Naive B cell (primary cell): Measurements from ENCODE around the gene IL1RAPL1. TPM values are rescaled to one million over a fixed set of nuclear protein-coding genes. Genes with fewer than 3 reads are reported as not detected.

Experiments
- ATAC-seq, 2 donors: fragments of 150-1000 bp; cut with Tn5 transposase; 2 replicates each; pipeline ENCODE4 v1.10.0; 2021; ENCODE audit warnings: low read depth in 2 of 2, mild to moderate bottlenecking in 2 of 2, moderate library complexity in 2 of 2
- DNase-seq: peaks from one replicate; pipeline ENCODE4 v3.0.0; 2022
- H3K27ac Mint-ChIP-seq, 6 donors: one replicate each; pipeline ENCODE4 v1.8.0; 2020 to 2022; ENCODE audit warnings: mild to moderate bottlenecking in 6 of 6, mixed read lengths in 6 of 6, moderate library complexity in 5 of 6, inconsistent platforms in 2 of 6
- H3K27me3 Mint-ChIP-seq, 3 donors: one replicate each; pipeline ENCODE4 v1.8.0; 2021 to 2022; ENCODE audit warnings: mixed read lengths in 3 of 3, mild to moderate bottlenecking in 1 of 3
- H3K36me3 Mint-ChIP-seq, 2 donors: one replicate each; pipeline ENCODE4 v1.8.0; 2020 to 2022; ENCODE audit warnings: mixed read lengths in 2 of 2, inconsistent platforms in 1 of 2, mild to moderate bottlenecking in 1 of 2
- H3K4me1 Mint-ChIP-seq, 3 donors: one replicate each; pipeline ENCODE4 v1.8.0; 2020 to 2022; ENCODE audit warnings: mixed read lengths in 3 of 3, inconsistent platforms in 1 of 3, mild to moderate bottlenecking in 1 of 3, moderate library complexity in 1 of 3
- H3K4me3 Mint-ChIP-seq, 8 donors: one replicate each; pipeline ENCODE4 v1.8.0; 2020 to 2022; ENCODE audit warnings: mild to moderate bottlenecking in 8 of 8, mixed read lengths in 8 of 8, moderate library complexity in 8 of 8, inconsistent platforms in 2 of 8
- H3K9me3 Mint-ChIP-seq, 7 donors: one replicate each; pipeline ENCODE4 v1.8.0; 2020 to 2022; ENCODE audit warnings: mixed read lengths in 7 of 7, mild to moderate bottlenecking in 5 of 7, inconsistent platforms in 2 of 7, moderate library complexity in 1 of 7
- polyA plus RNA-seq, 6 donors: library from polyadenylated mRNA; unstranded; fragments of 300-500 nt; fragmentation: Illumina TruSeq; gene quantifications; one replicate each; pipeline ENCODE4 v1.2.3, GENCODE V29; 2021; ENCODE audit warnings: low read depth in 6 of 6

Gene IL1RAPL1
- polyA plus RNA-seq, 6 donors from 2014 or later, result not detected

DNA sequence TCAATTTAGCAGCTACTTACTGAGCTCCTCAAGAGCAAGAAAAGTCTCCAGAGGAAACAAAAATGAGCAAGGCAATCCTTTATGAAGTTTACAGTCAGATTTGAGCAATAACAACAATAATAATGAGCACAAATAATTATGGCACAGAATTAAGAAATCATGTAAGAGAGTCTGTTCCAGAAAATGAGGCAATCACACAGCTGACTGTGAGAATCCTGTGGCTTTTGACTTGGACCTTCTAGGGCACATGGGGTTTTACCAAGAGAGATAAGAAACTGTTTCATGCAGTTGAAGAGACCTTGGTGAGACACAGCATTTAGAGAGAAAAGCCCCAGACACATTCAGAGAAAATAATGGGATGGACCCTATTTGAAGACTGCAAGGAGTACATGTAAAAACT lies 1265.5 kb downstream of the IL1RAPL1 start:
- Mint-ChIP-seq H3K27ac (no peak overlapping the region), H3K36me3 (no peaks in the 10 kb centered on the region), H3K4me3 (no peak overlapping the region), H3K9me3 (peaks cover 0 to 3% (median 0%) of the 10 kb centered on the region in 7 donors), H3K4me1 (no peaks in the 10 kb centered on the region), H3K27me3 (no peaks in the 10 kb centered on the region)
- DNase-seq (no peak), ATAC-seq (no peak)

DNA sequence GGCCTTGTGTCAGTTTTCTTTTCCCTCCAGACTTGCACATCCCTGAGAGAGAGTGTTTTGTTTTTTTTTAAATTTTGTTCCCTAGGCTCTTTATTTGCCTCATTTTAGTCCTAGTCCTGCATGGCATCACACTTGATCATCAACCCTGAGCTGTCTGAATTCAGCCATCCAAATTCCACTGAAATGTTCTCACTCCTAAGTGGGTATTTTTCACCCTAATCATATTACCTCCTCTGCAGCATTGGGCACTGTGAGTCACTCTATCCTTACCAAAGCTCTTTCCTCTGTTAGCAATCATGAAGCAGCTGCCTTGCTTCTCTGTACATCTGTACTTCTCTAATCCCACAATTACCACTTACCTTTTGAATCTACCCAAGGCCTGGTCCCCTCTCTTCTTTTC lies 1271.5 kb downstream of the IL1RAPL1 start:
- Mint-ChIP-seq H3K27ac (no peak overlapping the region), H3K4me1 (no peaks in the 10 kb centered on the region), H3K27me3 (no peaks in the 10 kb centered on the region), H3K9me3 (peaks cover 0 to 3% (median 0%) of the 10 kb centered on the region in 7 donors), H3K4me3 (no peak overlapping the region), H3K36me3 (no peaks in the 10 kb centered on the region)
- ATAC-seq (no peak), DNase-seq (no peak)

DNA sequence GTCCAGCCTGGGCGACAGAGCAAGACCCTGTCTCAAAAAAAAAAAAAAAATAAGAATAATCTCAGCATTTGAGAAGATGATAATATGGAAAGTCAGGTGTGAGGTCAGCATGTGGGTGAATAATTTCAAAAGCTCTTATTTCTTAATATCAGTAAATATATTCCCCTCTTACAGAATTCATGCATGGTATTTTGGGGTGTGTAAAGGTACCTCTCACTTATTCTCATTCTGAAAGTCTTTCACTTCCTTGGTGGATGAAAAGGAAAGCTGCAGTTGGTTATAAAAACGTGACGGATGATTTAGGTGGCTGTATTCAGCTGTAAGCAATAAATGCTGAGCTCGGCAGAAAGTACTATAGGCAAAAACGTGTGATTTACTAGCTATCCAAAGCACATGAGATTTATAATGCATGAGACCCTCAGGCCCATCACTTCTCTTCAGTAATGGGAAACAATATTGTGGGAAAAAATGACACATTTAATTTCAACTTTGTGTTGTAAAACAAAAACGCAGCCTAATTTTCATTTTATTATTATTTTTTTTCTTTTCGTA lies 1275.0 kb downstream of the IL1RAPL1 start:
- Mint-ChIP-seq H3K27me3 (no peaks in the 10 kb centered on the region), H3K9me3 (peaks cover 0 to 5% (median 0%) of the 10 kb centered on the region in 7 donors), H3K36me3 (no peaks in the 10 kb centered on the region), H3K27ac (no peak overlapping the region), H3K4me1 (no peaks in the 10 kb centered on the region), H3K4me3 (no peak overlapping the region)
- ATAC-seq, result no peak
- no peak for DNase-seq

DNA sequence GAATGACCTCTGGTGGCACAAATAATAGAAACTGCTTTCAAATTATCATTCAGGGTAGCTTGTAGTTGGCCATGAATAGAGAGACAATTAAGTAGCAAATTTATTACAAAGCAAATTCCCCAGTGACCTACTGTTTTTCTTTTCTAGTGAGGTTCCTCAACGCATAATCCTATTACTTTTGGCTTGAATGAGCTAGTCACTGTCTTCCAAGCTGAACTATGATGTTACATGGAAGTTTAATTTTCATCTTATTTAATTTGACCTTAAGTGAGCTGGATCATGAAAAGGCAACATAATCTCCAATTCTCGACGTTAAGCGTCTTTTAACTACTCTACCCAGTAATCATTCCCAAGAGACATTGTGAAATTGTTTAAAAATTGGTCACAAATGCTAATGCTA lies 1280.7 kb downstream of the IL1RAPL1 start:
- Mint-ChIP-seq H3K9me3 (peaks cover 0 to 5% (median 0%) of the 10 kb centered on the region in 7 donors), H3K27me3 (no peaks in the 10 kb centered on the region), H3K4me1 (no peaks in the 10 kb centered on the region), H3K27ac (no peak overlapping the region), H3K4me3 (no peak overlapping the region), H3K36me3 (no peaks in the 10 kb centered on the region)
- no peak for DNase-seq
- no peak for ATAC-seq

DNA sequence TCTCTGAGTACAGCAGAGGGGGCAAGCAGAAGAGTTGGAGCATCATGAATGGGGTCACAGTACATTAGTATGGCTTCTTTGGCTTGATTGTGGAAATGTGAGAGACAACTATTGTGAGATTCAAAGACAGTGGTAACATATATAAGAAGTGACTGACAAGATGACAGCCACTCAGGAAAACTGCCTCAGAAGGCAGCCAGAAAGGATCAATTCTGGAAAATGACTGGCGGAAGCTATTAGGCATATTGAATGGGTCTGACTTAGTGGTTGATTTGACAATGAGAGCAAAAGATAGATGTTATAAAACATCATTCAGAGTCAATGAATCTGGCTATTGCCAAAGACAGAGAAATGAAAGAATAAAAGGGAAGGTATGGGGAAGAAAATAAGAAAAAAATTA lies 1282.6 kb downstream of the IL1RAPL1 start:
- Mint-ChIP-seq H3K4me3 (no peak overlapping the region), H3K27ac (no peak overlapping the region), H3K9me3 (peaks cover 0 to 5% (median 0%) of the 10 kb centered on the region in 7 donors), H3K4me1 (no peaks in the 10 kb centered on the region), H3K36me3 (no peaks in the 10 kb centered on the region), H3K27me3 (no peaks in the 10 kb centered on the region)
- no peak for ATAC-seq
- DNase-seq, result no peak

DNA sequence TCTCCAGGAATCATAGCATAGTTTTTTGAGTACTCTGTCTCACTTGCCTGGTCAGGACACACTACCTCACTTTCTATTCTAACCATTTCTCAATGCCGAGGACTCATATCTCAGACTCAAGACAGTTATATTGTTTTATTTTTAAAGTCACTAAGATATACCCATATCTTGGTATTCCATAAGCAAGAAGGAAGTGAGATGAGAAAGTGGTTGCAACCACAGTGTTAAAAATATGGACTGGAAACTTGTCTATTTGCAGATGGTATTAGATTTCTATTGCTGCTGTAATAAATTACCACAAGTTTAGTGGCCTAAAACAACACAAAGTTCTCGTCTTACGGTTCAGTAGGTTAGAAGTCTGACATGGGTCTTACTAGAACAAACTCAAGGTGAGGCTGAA lies 1283.4 kb downstream of the IL1RAPL1 start:
- H3K4me1 Mint-ChIP-seq, result no peaks in the 10 kb centered on the region
- H3K9me3 Mint-ChIP-seq, result peaks cover 0 to 5% (median 0%) of the 10 kb centered on the region in 7 donors
- H3K27me3 Mint-ChIP-seq, result no peaks in the 10 kb centered on the region
- ATAC-seq (no peak), DNase-seq (no peak)
- H3K27ac Mint-ChIP-seq, result no peak overlapping the region
- no peaks in the 10 kb centered on the region for H3K36me3 Mint-ChIP-seq
- no peak overlapping the region for H3K4me3 Mint-ChIP-seq

DNA sequence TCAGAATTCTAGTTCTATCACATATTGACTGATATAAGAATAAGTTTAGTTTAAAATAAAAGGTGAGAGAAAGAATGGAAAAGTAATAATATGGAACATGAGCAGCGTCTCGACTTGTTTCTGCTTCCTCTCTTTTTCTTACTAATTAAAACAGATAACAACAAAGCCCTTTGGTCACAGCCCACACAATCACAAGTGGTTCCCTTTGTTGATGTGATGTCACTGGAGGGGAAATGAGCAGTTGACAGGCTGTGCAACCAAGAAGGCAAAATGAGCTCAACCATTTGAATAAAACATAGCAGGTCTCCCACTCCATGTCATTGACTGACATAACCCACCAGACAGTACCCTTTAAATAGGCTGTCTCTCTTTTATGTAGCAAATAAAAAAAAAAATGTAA lies 1285.6 kb downstream of the IL1RAPL1 start:
- DNase-seq, result no peak
- no peaks in the 10 kb centered on the region for H3K36me3 Mint-ChIP-seq
- no peak overlapping the region for H3K4me3 Mint-ChIP-seq
- H3K4me1 Mint-ChIP-seq, result no peaks in the 10 kb centered on the region
- no peaks in the 10 kb centered on the region for H3K27me3 Mint-ChIP-seq
- no peak for ATAC-seq
- H3K27ac Mint-ChIP-seq, result no peak overlapping the region
- H3K9me3 Mint-ChIP-seq, result peaks cover 0 to 4% (median 0%) of the 10 kb centered on the region in 7 donors

DNA sequence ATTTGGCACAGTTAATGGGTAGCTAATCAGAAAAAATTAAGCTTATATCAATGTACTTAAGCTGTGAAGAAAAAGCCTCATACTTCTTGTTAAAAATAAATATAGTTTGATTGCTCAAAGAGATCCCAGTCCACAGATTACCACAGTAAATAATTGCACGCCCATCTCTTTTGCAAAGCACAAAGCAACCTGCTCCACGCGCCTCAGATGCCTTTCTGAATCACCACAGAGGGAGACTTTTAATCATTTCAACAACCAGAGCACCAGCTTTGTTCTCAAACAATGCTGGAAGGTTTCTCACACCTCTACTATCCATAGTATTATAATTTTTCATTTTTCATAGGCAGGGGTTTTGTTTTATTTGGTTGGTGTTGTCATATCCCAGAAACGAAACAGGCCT lies 1289.5 kb downstream of the IL1RAPL1 start:
- Mint-ChIP-seq H3K9me3 (no peaks in the 10 kb centered on the region), H3K27ac (no peak overlapping the region), H3K4me3 (no peak overlapping the region), H3K4me1 (no peaks in the 10 kb centered on the region), H3K27me3 (no peaks in the 10 kb centered on the region), H3K36me3 (no peaks in the 10 kb centered on the region)
- no peak for ATAC-seq
- no peak for DNase-seq

DNA sequence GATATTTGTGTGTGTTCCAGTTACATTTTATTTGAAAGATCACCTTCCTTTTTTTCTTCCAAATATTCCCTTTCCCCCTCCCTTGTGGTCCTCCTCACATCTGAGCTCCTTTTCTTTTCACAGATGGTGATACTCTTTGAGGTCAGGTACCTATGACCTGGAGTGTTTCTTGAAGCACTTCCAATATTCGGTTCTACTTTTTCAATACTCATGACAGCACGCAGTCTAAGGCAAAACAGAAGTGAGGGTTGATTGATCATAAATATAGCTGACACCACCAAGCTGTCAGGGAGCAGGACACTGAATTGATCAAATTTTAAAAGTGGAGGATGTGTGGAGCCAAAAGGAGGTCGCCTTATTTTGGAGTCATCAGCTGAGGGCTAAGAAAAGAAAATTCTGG lies 1293.7 kb downstream of the IL1RAPL1 start:
- no peak overlapping the region for H3K4me3 Mint-ChIP-seq
- DNase-seq (no peak), ATAC-seq (no peak)
- no peak overlapping the region for H3K27ac Mint-ChIP-seq
- H3K27me3 Mint-ChIP-seq, result no peaks in the 10 kb centered on the region
- H3K9me3 Mint-ChIP-seq, result peaks cover 0 to 4% (median 0%) of the 10 kb centered on the region in 7 donors
- H3K36me3 Mint-ChIP-seq, result no peaks in the 10 kb centered on the region
- H3K4me1 Mint-ChIP-seq, result no peaks in the 10 kb centered on the region

DNA sequence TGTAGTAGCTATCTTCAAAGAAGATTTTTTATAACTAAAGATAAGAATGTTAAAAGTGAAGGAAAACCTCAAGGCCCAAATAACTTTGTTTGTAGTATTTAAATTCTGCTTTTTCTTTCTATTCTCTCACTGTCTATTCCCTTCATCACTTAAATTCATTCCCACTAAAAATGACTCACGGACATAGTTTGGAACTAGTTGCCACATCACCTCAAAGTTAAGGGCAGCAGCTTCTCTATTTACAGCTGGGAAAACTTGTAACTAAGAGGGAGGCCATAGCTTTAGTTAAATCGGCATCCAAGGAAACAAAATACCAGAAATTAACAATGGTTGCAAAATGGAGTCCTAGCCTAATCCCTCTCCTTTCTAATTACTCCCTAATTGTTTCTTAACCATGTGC lies 1302.8 kb downstream of the IL1RAPL1 start:
- H3K9me3 Mint-ChIP-seq, result no peaks in the 10 kb centered on the region
- no peak overlapping the region for H3K27ac Mint-ChIP-seq
- H3K27me3 Mint-ChIP-seq, result no peaks in the 10 kb centered on the region
- ATAC-seq (no peak), DNase-seq (no peak)
- H3K4me3 Mint-ChIP-seq, result no peak overlapping the region
- no peaks in the 10 kb centered on the region for H3K4me1 Mint-ChIP-seq
- H3K36me3 Mint-ChIP-seq, result no peaks in the 10 kb centered on the region

DNA sequence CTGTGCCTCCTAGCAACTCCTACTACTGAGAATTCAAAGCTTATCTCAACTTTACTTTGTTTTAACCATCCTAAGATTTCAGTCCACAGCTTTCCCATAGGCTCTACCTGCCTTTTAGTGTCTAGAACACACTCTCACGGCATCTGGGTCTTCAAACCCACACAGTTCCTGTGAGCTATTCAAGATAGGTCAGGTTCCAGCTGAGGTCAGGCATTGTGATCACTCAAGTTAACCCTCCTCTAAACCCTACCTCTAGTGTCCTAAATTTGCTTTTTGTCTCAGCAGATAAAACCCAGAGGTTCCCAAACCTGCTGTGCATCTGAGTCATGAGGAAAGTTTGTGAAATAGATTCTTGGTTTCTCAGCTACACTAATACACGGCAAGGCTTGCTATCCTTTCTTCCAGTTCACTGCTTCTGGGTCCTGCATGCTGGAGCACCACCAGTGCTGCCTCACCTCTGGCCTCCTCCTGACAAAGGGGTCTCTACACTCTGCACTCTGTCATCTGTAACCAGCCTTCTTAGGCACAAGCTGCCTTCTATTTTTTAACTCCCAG lies 1303.5 kb downstream of the IL1RAPL1 start:
- Mint-ChIP-seq H3K4me3 (no peak overlapping the region), H3K27me3 (no peaks in the 10 kb centered on the region), H3K4me1 (no peaks in the 10 kb centered on the region), H3K27ac (no peak overlapping the region), H3K9me3 (no peaks in the 10 kb centered on the region), H3K36me3 (no peaks in the 10 kb centered on the region)
- DNase-seq (no peak), ATAC-seq (no peak)

DNA sequence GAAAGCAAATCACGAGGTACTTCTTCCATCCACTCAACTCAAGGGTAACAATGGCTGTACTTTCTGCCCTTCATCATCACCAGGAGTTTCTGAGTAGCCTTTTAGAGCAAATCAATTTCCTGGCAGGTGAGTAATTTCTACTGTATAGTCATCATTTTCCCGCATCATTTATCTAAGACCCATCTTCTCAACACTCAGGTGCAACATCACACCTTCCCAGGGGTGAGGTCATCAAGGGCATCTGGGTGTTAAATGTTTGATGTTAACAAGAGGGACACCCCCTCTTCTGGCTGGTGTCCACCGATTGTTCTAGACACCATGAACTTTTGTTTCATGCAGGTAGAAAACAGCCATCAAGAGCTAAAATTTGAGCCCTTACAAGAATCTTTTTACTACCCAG lies 1314.8 kb downstream of the IL1RAPL1 start:
- Mint-ChIP-seq H3K36me3 (no peaks in the 10 kb centered on the region), H3K27me3 (no peaks in the 10 kb centered on the region), H3K9me3 (peaks cover 0 to 5% (median 0%) of the 10 kb centered on the region in 7 donors), H3K4me1 (no peaks in the 10 kb centered on the region), H3K4me3 (no peak overlapping the region), H3K27ac (no peak overlapping the region)
- DNase-seq (no peak), ATAC-seq (no peak)

DNA sequence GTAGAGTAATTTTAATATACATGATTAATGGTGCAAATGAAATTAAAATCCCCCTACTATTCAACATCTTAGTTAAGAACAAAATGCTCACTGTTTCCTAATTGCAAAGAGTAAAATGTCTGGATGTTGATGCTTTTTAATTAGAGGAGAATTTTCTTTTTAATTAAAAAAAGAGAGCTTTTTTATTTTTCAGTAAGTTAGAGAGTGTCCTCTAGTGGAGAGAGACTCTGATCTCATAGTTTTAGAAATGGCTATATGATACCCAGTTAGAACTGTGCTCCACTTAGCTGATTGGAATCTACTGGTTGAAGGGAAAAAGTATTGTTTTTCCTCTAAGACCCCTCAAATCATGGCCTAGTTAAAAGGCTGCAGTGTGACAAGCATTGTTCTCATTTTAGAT lies 1316.1 kb downstream of the IL1RAPL1 start:
- Mint-ChIP-seq H3K9me3 (peaks cover 0 to 5% (median 0%) of the 10 kb centered on the region in 7 donors), H3K4me1 (no peaks in the 10 kb centered on the region), H3K36me3 (no peaks in the 10 kb centered on the region), H3K27me3 (no peaks in the 10 kb centered on the region), H3K4me3 (no peak overlapping the region), H3K27ac (no peak overlapping the region)
- no peak for DNase-seq
- no peak for ATAC-seq

DNA sequence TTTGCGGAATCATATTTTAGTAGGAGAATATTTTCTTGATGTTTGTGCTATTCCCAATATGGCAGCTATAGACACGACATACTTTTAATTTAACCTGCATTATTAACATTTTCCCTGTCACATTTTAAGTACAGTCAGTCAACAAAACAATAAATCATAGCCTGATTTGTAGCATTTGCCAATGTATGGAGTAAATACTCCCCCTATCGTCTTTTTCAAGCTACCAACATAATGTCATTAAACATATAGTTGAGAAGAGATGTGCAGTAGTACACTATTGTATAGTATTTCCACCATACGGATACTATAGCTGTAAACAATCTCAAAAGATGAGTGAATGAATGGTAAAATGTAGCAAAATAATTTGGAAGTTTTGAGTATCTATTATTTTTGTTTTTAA lies 1324.4 kb downstream of the IL1RAPL1 start:
- Mint-ChIP-seq H3K27ac (no peak overlapping the region), H3K27me3 (no peaks in the 10 kb centered on the region), H3K4me1 (no peaks in the 10 kb centered on the region), H3K36me3 (no peaks in the 10 kb centered on the region), H3K4me3 (no peak overlapping the region), H3K9me3 (peaks cover 0 to 6% (median 3%) of the 10 kb centered on the region in 7 donors)
- DNase-seq, result no peak
- ATAC-seq, result no peak

DNA sequence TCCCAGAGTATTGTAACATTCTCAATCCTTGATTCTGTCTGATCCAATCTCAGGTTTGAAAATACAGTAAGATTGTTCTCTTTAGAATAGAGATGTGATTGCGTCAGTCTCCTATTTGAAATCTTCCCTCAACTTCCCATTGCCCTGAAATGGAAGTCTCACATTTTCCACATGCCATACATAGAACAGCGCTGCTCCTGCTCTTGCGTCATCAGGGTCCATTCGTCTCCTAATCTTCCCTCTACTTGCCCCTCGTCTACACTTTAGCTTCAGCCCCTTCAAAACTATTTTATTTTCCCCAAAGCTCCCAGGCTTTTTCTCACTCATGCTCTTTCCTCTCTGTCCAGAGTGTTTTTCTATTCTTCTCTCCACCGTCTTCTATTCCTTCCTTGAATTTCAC lies 1326.4 kb downstream of the IL1RAPL1 start:
- ATAC-seq (no peak), DNase-seq (no peak)
- H3K36me3 Mint-ChIP-seq, result no peaks in the 10 kb centered on the region
- H3K27me3 Mint-ChIP-seq, result no peaks in the 10 kb centered on the region
- peaks cover 0 to 6% (median 3%) of the 10 kb centered on the region in 7 donors for H3K9me3 Mint-ChIP-seq
- no peak overlapping the region for H3K27ac Mint-ChIP-seq
- H3K4me1 Mint-ChIP-seq, result no peaks in the 10 kb centered on the region
- H3K4me3 Mint-ChIP-seq, result no peak overlapping the region
